ENCODE measurements around the gene LATS1.
"Not testable (repeated sequence)": the region's sequence is repeated elsewhere in the genome, so short reads cannot be mapped to it uniquely, and the experiment has no call there.

LATS1 gene

DNA sequence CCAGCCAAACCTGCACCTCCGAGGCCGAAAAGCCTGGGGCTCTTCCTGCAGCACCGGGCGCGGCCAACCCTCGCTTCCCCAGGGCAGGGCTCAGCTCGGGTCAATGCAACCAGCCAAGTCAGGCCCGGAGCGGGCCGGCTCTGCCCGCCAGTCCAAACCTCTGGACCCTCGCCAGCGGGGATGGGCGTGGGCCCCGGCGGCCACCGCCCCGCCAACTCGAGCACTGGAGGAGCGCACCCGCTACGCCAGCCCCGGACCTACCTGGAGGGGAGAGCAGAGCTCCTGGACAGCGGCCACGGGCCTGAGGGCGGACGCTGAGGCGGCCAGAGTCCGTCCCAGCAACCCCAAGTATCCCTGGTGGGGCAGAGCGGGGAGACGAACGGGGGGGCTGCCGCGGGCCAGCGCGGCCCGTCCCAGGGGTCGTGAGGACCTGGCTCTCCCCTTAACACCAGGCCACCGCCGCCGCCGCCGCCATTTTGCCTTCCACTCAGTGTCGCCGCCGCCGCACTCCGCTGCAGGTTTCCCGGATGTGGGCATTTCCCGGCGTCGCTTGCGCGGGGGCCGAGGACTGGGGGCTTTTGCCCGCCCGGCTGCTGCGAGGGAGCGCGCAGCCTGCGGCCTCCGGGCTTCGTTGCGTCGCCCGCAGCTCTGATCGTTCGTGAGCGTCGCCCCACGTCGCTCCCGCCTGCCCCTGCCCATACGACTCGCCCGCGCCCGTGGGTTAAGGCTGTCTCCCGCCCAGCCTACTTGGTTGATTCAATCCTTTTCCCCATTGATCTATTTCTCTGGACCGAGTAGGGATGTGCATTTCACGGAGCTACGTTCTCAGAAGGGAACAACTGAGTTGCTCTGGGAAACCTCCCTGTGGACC, at the start of gene LATS1:
Gene LATS1 (minus strand): TSS at position 514 of the 871 bp plus-strand sequence. CDS start 15,975 bp downstream, outside the sequence.
- in situ Hi-C loops (cut with MboI; ENCODE audit: low sequenced_read_pairs): no loop called here

DNA sequence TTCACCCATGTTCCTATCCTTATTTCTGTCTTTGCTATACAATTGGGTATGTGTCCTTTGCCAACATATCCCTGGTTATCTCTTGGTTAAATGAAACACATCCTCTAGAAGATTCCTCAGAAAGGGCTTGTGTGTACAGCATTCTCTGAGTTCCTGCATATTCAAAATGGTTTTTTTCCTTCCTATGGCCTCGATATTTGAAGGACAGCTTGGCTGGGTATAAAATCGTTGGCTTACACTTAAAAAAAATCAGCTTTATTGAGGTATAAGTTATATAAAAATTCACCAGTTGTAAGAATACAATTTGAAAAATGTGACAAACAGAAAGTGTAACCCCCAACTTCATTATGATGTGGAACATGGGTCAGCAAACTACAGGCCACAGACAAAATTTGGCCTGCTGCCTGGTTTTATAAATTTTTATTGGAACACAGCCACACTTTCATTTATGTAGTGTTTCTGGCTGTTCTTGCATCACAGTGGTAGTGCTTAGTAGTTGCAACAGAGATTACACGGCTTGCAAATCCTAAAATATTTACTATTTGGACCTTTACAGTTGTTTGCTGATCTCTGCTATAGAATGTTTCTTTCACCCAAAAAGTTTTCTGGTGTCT, 48.4 kb upstream of the LATS1 start:
- in situ Hi-C loops (cut with MboI; ENCODE audit: low sequenced_read_pairs): no loop called here

- in situ Hi-C loops (cut with MboI; ENCODE audit: low sequenced_read_pairs): no loop called here
Observed at GRCh38 chr6:149763866-149764265, 46.0 kb upstream of the LATS1 start.

- in situ Hi-C loops (cut with MboI; ENCODE audit: low sequenced_read_pairs): no loop called here
Observed at GRCh38 chr6:149761438-149761837, 43.5 kb upstream of the LATS1 start.

DNA sequence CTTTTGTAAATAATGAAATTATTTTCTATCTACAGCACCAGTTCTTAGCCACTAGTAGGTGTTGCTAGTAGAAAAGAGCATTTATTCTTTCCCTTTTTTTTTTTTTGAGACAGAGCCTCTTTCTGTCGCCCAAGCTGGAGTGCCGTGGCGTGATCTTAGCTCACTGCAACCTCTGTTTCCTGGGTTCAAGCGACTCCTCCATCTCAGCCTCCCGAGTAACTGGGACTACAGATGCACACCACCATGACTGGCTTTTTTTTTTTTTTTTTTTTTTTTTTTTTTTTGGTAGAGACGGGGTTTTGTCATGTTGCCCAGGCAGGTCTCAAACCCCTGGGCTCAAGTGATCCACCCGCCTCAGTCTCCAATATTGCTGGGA, 38.3 kb upstream of the LATS1 start:
- in situ Hi-C loops (cut with MboI; ENCODE audit: low sequenced_read_pairs): no loop called here

GRCh38 chr6:149755300-149756260, 37.7 kb upstream of the LATS1 start:
- in situ Hi-C loops (cut with MboI; ENCODE audit: low sequenced_read_pairs): no loop called here

GRCh38 chr6:149754548-149754947, 36.6 kb upstream of the LATS1 start:
- in situ Hi-C loops (cut with MboI; ENCODE audit: low sequenced_read_pairs): no loop called here

GRCh38 chr6:149753374-149753637, 35.4 kb upstream of the LATS1 start:
- in situ Hi-C loops (cut with MboI; ENCODE audit: low sequenced_read_pairs): not testable (repeated sequence)

DNA sequence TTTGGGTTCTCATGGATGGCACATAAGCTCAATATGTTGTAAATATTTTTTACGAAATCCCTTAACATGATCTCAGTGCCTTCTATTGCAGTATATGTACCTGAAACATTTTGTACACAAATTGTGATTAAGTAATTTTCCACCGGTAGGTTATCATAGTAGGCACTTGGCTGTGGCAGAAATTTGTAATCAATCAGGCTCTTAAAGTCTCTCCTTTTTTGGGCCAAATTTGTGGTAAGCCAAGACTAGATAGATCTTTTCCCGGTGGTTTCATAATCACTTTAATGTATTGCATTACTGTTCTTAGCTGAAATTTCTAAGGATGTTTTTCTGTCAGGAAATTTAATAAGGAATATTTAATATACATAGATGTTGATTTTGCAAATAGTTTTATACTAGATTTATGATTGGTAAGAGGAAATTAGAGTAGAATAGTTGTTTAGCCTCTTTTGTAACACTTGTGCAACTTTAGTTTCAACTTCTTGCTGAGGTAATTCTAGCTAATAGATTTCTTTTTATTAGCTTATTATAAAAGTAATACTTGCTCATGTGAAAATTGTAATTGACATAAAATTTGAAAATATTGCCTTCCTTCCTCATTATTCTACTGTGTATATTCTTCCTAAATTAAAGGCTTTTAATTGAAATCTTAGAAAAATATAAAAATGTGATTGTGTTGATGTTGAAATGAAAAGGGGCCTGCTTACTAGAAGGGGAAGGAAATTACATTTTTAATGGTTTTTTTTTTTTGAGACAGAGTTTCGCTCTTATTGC, 34.9 kb upstream of the LATS1 start:
- in situ Hi-C loops (cut with MboI; ENCODE audit: low sequenced_read_pairs): no loop called here

DNA sequence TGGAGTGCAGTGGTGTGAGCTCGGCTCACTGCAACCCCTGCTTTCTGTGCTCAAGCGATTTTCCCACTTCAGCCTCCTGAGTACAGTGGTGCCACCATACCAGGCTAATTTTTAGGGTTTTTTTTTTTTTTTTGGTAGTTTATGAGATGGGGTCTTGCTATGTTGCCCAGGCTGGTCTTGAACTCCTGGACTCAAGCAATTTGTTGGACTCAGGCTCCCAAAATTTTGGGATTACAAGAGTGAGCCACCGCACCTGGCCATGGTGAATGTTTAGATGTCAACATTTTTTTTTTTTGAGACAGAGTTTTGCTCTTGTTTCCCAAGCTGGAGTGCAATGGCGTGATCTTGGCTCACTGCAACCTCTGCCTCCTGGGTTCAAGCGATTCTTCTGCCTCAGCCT, 34.0 kb upstream of the LATS1 start:
- in situ Hi-C loops (cut with MboI; ENCODE audit: low sequenced_read_pairs): not testable (repeated sequence)

DNA sequence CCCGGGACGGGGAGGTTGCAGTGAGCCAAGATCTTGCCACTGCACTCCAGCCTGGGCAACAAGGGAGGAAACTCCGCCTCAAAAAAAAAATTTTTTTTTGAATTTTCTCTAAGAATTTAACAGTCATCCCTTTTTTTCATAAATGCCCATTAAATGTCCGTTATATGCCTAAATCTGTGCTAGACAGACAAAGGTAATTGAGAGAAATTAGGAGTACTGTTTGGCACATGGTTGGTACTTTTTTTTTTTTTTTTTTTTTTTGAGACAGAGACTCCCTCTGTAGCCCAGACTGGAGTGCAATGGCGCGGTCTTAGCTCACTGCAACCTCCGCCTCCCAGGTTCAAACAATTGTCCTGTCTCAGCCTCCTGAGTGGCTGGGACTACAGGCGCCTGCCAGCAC, 33.3 kb upstream of the LATS1 start:
- in situ Hi-C loops (cut with MboI; ENCODE audit: low sequenced_read_pairs): no loop called here

GRCh38 chr6:149750136-149750609, 32.3 kb upstream of the LATS1 start:
- in situ Hi-C loops (cut with MboI; ENCODE audit: low sequenced_read_pairs): no loop called here

DNA sequence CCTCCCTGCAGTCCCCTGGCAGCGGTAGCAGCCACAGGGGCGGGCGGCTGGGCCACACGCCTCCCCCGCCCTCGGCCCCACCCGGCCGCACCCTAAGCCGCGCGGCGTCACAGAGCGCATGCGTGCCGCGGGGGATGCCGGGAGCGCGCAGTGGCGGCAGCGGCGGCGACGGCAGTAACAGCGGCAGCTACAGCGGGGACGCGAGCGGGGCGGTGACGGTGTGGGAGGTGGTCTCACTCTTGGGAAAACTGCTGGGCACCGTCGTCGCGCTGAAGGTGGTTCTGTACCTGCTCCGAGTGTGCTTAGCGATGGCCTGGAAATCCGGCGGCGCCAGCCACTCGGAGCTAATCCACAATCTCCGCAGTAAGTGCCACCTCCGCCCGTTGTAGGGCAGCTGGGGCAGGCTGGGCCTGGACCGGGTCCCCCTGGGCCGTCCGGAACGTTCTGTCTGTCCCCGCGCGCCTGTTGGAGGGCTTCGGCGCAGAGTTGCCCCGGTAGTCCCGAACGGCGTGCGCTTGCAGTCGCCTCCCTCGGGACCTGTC, 31.8 kb upstream of the LATS1 start, which contains the start of gene PCMT1:
Gene PCMT1 (plus strand): TSS at position 148 of the 542 bp plus-strand sequence. CDS start 161 bp downstream, at position 309.
- in situ Hi-C loops (cut with MboI; ENCODE audit: low sequenced_read_pairs): no loop called here

DNA sequence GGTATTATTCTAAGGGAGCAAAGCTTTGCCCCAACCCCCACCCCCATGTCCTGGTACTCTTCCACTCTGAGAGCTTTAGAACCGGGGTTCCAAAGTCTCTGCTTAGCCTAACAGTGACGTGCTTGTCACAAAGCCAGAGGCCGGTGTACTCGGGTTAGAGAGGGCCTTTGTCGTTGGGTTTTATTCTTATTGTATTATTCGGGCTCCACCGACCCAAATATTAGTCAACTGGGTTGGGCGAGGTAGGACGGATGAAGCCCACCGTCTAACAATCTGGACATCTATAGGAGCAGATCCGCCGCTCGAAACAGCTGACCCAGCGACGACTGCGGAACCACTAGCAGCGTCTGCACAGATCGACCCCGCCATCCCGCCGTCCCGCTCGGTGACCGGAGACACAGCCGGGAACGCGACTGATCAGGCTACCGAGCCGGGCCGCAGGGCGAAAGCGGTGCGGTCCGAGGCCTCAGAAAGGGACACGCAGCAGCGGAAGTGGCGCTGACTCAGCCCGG, 31.2 kb upstream of the LATS1 start:
- in situ Hi-C loops (cut with MboI; ENCODE audit: low sequenced_read_pairs): not testable (repeated sequence)

- in situ Hi-C loops (cut with MboI; ENCODE audit: low sequenced_read_pairs): no loop called here
Observed at GRCh38 chr6:149746147-149746946, 28.4 kb upstream of the LATS1 start, which contains the start of gene NUP43. TSS of gene NUP43 (minus strand) at chr6:149746529. CDS start at chr6:149746495, 34 bp downstream.

DNA sequence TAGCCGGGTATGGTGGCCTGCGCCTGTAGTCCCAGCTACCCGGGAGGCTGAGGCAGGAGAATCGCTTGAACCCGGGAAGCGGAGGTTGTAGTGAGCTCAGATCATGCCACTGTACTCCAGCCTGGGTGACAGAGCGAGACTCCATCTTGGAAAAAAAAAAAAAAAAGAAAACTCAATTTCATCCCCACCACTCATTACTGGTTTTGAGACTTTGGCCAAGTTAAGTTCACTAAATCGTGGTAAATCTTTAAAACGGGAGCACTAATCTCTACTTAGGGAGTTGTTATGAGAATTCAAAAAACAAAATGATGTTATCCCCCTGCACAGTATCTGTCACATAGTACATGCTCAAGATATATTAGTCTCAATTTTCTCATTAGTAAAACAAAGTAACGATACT, 27.4 kb upstream of the LATS1 start:
- in situ Hi-C loops (cut with MboI; ENCODE audit: low sequenced_read_pairs): not testable (repeated sequence)

DNA sequence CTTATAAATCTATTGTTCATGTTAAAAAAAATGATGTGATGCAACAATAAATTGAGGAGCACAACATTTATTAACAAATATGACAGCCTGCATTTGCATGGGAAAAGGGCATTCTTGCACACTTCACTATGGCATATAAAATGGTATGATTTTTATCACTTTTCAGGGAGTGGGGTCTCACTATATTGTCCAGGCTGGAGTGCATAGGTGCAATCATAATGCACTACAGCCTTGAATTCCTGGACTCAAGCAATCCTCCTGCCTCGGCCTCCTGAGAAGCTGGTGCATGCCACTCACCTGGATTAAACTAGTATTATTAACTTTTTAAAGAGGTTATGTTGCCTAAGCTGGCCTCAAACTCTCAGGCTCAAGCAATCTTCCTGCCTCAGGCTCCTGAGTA, 17.0 kb upstream of the LATS1 start:
- in situ Hi-C loops (cut with MboI; ENCODE audit: low sequenced_read_pairs): no loop called here

DNA sequence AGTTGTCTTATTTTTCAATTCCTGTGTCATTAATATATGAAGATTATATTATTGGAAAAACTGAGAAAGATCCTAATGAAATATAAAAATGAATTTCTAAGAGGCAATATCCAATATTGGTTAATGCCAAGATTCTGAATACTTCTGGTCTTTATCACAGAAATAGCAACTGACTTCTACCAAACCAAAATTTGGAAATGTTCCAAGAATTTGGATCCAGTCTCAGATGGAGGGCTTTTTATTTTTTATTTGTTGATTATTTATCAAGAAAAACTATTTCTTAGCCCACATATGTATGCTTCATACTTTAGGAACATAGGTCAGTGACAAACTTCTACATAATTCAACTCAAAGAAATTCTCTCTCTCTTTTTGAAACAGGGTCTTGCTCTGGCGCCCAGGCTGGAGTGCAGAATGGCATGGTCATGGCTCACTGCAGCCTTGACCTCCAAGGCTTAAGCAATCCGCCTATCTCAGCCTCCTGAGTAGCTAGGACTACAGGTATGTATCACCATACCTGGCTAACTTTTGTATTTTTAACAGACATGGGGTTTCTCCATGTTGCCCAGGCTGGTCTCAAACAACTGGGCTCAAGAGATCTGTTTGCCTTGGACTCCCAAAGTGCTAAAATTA, 15.3 kb upstream of the LATS1 start:
- in situ Hi-C loops (cut with MboI; ENCODE audit: low sequenced_read_pairs): no loop called here

- in situ Hi-C loops (cut with MboI; ENCODE audit: low sequenced_read_pairs): no loop called here
Observed at GRCh38 chr6:149729824-149730223, 11.9 kb upstream of the LATS1 start.
